Keratinocyte (primary cell): ENCODE data around the gene CCL22. TPM values are rescaled to one million over a fixed set of nuclear protein-coding genes. Genes with fewer than 3 reads are reported as not detected.

Experiments used
- DNase-seq: peaks from one replicate; pipeline ENCODE4 v3.0.0-alpha.2; 2011; ENCODE audit warnings: low read depth, missing footprints, low spot score
- FAIRE-seq: peaks from 2 replicates; lab custom pipeline; 2011; peaks lifted over from hg19 to GRCh38; lab: Jason Lieb, UNC
- H2AFZ ChIP-seq: 2 replicates; pipeline ENCODE4 v1.6.0; 2012; ENCODE audit warnings: low read length, control low read depth, inconsistent platforms; ENCODE audit not compliant: control insufficient read depth
- H3K27ac ChIP-seq: 2 replicates; pipeline ENCODE4 v1.5.1; 2011; ENCODE audit warnings: low read length; ENCODE audit not compliant: control insufficient read depth, insufficient read depth
- H3K27me3 ChIP-seq: 3 replicates; pipeline ENCODE4 v1.6.0; 2011; ENCODE audit warnings: low read length; ENCODE audit not compliant: control insufficient read depth, insufficient read depth; ENCODE audit errors: extremely low read depth
- H3K36me3 ChIP-seq, 2 experiments: 2 replicates in 1 of 2; 3 replicates in 1 of 2; pipeline ENCODE4 v1.5.1; 2011; ENCODE audit warnings: low read length in 2 of 2, mild to moderate bottlenecking in 1 of 2; ENCODE audit not compliant: control insufficient read depth in 2 of 2, insufficient read depth in 2 of 2; ENCODE audit errors: extremely low read depth in 1 of 2
- H3K4me1 ChIP-seq: 3 replicates; pipeline ENCODE4 v1.5.1; 2011; ENCODE audit warnings: low read length; ENCODE audit not compliant: control insufficient read depth, insufficient read depth; ENCODE audit errors: extremely low read depth
- H3K4me2 ChIP-seq: 3 replicates; pipeline ENCODE4 v1.6.0; 2011; ENCODE audit warnings: low read depth, low read length; ENCODE audit not compliant: control insufficient read depth, insufficient read depth; ENCODE audit errors: extremely low read depth
- H3K4me3 ChIP-seq, 3 experiments: fragments of 200-600 bp in 1 of 3; sonication (generic) in 1 of 3; 2 replicates in 2 of 3; 3 replicates in 1 of 3; pipeline ENCODE4 v1.5.1; 2011 to 2016; ENCODE audit warnings: low read length in 3 of 3, mild to moderate bottlenecking in 3 of 3, control low read depth in 2 of 3, inconsistent platforms in 1 of 3, low read depth in 1 of 3, mixed read lengths in 1 of 3, mixed run types in 1 of 3, moderate library complexity in 1 of 3; ENCODE audit not compliant: control insufficient read depth in 2 of 3, insufficient read depth in 2 of 3; ENCODE audit errors: extremely low read depth in 1 of 3
- H3K79me2 ChIP-seq: 2 replicates; pipeline ENCODE4 v1.6.0; 2012; ENCODE audit warnings: low read length; ENCODE audit not compliant: control insufficient read depth, insufficient read depth
- H3K9ac ChIP-seq: 3 replicates; pipeline ENCODE4 v1.6.0; 2011; ENCODE audit warnings: low read length; ENCODE audit not compliant: control insufficient read depth, insufficient read depth; ENCODE audit errors: extremely low read depth
- H3K9me1 ChIP-seq: 3 replicates; pipeline ENCODE4 v1.6.0; 2011; ENCODE audit warnings: low read length; ENCODE audit not compliant: control insufficient read depth, insufficient read depth; ENCODE audit errors: extremely low read depth
- H3K9me3 ChIP-seq: 2 replicates; pipeline ENCODE4 v1.5.1; 2012; ENCODE audit warnings: low read depth, low read length; ENCODE audit not compliant: control insufficient read depth
- H4K20me1 ChIP-seq: 3 replicates; pipeline ENCODE4 v1.6.0; 2011; ENCODE audit warnings: low read length; ENCODE audit not compliant: control insufficient read depth, insufficient read depth; ENCODE audit errors: extremely low read depth
- EZH2 ChIP-seq: IDR thresholded peaks from one replicate; pipeline ENCODE4 v1.6.1; 2012; ENCODE audit warnings: inconsistent platforms, mild to moderate bottlenecking, low read length, moderate library complexity
- dilution Hi-C: fragments of 300-500 bp; cut with MboI; formaldehyde crosslinking; loops from one replicate; pipeline ENCODE4 v1.7.0; 2020; ENCODE audit warnings: low sequenced_read_pairs; ENCODE audit not compliant: extremely low pct_ligation_motif_present
- polyA plus RNA-seq, 5 experiments: library from polyadenylated mRNA; depleted of rRNA in 3 of 5; stranded (reverse) in 3 of 5; stranded (forward) in 1 of 5; unstranded in 1 of 5; fragments of >200 nt; gene quantifications; 1 replicate in 1 of 5; 2 replicates in 3 of 5; 3 replicates in 1 of 5; pipeline versions ENCODE4 v1.2.1 to v1.2.3, GENCODE V29; 2011 to 2012; ENCODE audit warnings: missing spikeins in 2 of 5, low read depth in 1 of 5, low replicate concordance in 1 of 5
- TF ChIP-seq, protein P1 (sequence below), 3 experiments: IDR thresholded peaks in 1 of 3; conservative IDR thresholded peaks in 1 of 3; optimal IDR thresholded peaks in 1 of 3; 2 replicates in 2 of 3; 3 replicates in 1 of 3; pipeline versions ENCODE3 to v1.5.1; 2011; ENCODE audit warnings: low read length in 3 of 3, mild to moderate bottlenecking in 3 of 3, moderate library complexity in 2 of 3, control low read depth in 1 of 3, inconsistent platforms in 1 of 3; ENCODE audit not compliant: insufficient read depth in 2 of 3; ENCODE audit errors: extremely low read depth in 1 of 3

CCL22 gene
- polyA plus RNA-seq, 1 donor (not counting 4 experiments of a cell fraction or from before 2014, with no cell fraction given), result not detected

GRCh38 chr16:57348327-57348726 is 10.3 kb upstream of the CCL22 start:
- Histone ChIP-seq H3K9me1 (no peaks in the 10 kb centered on the region), H4K20me1 (no peaks in the 10 kb centered on the region), H2AFZ (no peak overlapping the region), H3K4me1 (no peaks in the 10 kb centered on the region), H3K9ac (no peak overlapping the region), H3K79me2 (no peaks in the 10 kb centered on the region), H3K27me3 (peaks cover 5% of the 10 kb centered on the region), H3K4me3 (no peak overlapping the region), H3K4me2 (no peak overlapping the region), H3K36me3 (no peaks in the 10 kb centered on the region), H3K27ac (no peak overlapping the region), H3K9me3 (no peaks in the 10 kb centered on the region)
- dilution Hi-C loops, result loop anchor here (10.0 kb wide), 1 partner anchor 66 kb away; no protein-coding TSS in a partner anchor
- FAIRE-seq (no peak), DNase-seq (no peak)
- TF ChIP-seq, protein P1, sequence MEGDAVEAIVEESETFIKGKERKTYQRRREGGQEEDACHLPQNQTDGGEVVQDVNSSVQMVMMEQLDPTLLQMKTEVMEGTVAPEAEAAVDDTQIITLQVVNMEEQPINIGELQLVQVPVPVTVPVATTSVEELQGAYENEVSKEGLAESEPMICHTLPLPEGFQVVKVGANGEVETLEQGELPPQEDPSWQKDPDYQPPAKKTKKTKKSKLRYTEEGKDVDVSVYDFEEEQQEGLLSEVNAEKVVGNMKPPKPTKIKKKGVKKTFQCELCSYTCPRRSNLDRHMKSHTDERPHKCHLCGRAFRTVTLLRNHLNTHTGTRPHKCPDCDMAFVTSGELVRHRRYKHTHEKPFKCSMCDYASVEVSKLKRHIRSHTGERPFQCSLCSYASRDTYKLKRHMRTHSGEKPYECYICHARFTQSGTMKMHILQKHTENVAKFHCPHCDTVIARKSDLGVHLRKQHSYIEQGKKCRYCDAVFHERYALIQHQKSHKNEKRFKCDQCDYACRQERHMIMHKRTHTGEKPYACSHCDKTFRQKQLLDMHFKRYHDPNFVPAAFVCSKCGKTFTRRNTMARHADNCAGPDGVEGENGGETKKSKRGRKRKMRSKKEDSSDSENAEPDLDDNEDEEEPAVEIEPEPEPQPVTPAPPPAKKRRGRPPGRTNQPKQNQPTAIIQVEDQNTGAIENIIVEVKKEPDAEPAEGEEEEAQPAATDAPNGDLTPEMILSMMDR (optimal IDR thresholded peaks at IDR 0.05 in 1 of 3, IDR thresholded peaks at IDR 0.05 in 1 of 3, conservative IDR thresholded peaks at IDR 0.05 in 1 of 3; ENCODE audit: extremely low read depth in 1 of 3, insufficient read depth in 2 of 3, low read length in 3 of 3), result no peak
- no peak for TF ChIP-seq EZH2

DNA sequence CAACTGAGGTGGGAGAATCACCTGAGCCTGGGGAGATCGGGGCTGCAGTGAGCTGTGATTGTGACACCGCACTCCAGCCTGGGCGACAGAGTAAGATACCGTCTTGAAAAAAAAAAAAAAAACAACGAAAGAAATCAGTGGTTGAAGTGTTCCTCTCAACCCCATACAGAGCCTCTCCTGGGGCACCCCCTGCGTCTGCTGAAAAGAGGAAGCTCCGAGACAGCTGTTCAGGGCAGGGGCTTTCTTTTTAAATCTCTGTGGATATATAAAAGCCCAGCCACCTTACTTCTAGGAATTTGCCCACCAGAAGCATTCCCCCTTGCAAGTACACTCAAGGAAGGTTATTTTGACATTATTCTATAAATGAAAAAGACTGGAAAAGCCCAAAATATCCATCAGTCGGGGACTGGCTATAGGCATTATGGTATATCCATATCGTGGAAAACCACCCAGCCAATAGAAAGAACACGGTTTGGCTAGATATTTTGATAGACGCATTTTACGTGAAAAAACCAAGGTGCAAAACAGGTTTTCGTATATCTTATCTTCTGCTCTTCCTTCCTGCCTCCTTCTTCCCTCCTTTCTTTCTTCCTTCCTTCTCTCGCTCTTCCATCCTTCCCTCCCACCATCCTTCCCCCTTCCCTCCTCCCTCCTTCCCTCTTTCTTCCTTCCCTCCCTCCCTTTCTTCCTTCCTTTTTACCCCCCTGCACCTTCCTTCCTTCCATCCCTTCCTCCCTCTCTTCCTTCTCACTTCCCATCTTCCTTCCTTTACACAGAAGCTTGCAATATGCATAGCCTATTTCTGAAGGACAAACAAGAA is 9.2 kb upstream of the CCL22 start:
- DNase-seq, result no peak
- dilution Hi-C loops, result loop anchor here (10.0 kb wide), 1 partner anchor 65 kb away; no protein-coding TSS in a partner anchor
- no peaks in the 10 kb centered on the region for H4K20me1 ChIP-seq
- H2AFZ ChIP-seq, result no peak overlapping the region
- no peaks in the 10 kb centered on the region for H3K36me3 ChIP-seq
- H3K27ac ChIP-seq, result no peak overlapping the region
- FAIRE-seq, result no peak
- no peaks in the 10 kb centered on the region for H3K79me2 ChIP-seq
- H3K27me3 ChIP-seq, result peaks cover 5% of the 10 kb centered on the region
- H3K4me2 ChIP-seq, result no peak overlapping the region
- no peaks in the 10 kb centered on the region for H3K4me1 ChIP-seq
- no peaks in the 10 kb centered on the region for H3K9me3 ChIP-seq
- no peaks in the 10 kb centered on the region for H3K9me1 ChIP-seq
- TF ChIP-seq, protein P1 (optimal IDR thresholded peaks at IDR 0.05 in 1 of 3, IDR thresholded peaks at IDR 0.05 in 1 of 3, conservative IDR thresholded peaks at IDR 0.05 in 1 of 3; ENCODE audit: extremely low read depth in 1 of 3, insufficient read depth in 2 of 3, low read length in 3 of 3), result no peak
- TF ChIP-seq EZH2, result no peak
- H3K4me3 ChIP-seq, result no peak overlapping the region
- no peak overlapping the region for H3K9ac ChIP-seq
